Neural cell (in vitro differentiated cells): Measurements from ENCODE around the gene SIT1. TPM values are rescaled to one million over a fixed set of nuclear protein-coding genes. Genes with fewer than 3 reads are reported as not detected.

Experiments used
- H2AFZ ChIP-seq: fragments of 200-600, 300-800 bp; sonication (generic), shearing (Covaris generic); 2 replicates; pipeline ENCODE4 v1.6.0; 2014; ENCODE audit warnings: low read depth, mild to moderate bottlenecking, antibody characterized with exemption, low read length, moderate library complexity
- H3F3A ChIP-seq: fragments of 200-600 bp; shearing (Covaris generic); 2 replicates; pipeline ENCODE4 v1.6.1; 2016; ENCODE audit warnings: mild to moderate bottlenecking, moderate library complexity, mixed read lengths, antibody characterized with exemption, low read length; ENCODE audit not compliant: insufficient read depth, poor library complexity, severe bottlenecking
- H3K27ac ChIP-seq: fragments of 200-600, 300-800 bp; sonication (generic), shearing (Covaris generic); 2 replicates; pipeline ENCODE4 v1.5.1; 2014; ENCODE audit warnings: mild to moderate bottlenecking, low read length, moderate library complexity
- H3K27me3 ChIP-seq: fragments of 300-800, 200-600 bp; sonication (generic), shearing (Covaris generic); 2 replicates; pipeline ENCODE4 v1.6.0; 2014; ENCODE audit warnings: mild to moderate bottlenecking, low read depth, low read length, moderate library complexity; ENCODE audit not compliant: insufficient read depth
- H3K36me3 ChIP-seq: fragments of 300-800, 200-600 bp; sonication (generic), shearing (Covaris generic); 2 replicates; pipeline ENCODE4 v1.5.1; 2014; ENCODE audit warnings: mild to moderate bottlenecking, antibody characterized with exemption, low read length, moderate library complexity; ENCODE audit not compliant: insufficient read depth
- H3K4me2 ChIP-seq: fragments of 300-800, 200-600 bp; sonication (generic), shearing (Covaris generic); 2 replicates; pipeline ENCODE4 v1.6.0; 2014; ENCODE audit warnings: mild to moderate bottlenecking, low read length
- H3K4me3 ChIP-seq: fragments of 300-800, 200-600 bp; sonication (generic), shearing (Covaris generic); 2 replicates; pipeline ENCODE4 v1.5.1; 2014; ENCODE audit warnings: mild to moderate bottlenecking, low read length, moderate library complexity
- H3K79me2 ChIP-seq: fragments of 200-600 bp; shearing (Covaris generic); replicated peaks from 2 replicates; pipeline ENCODE4 v1.6.0; 2014; ENCODE audit warnings: mild to moderate bottlenecking, low read length, moderate library complexity; ENCODE audit not compliant: insufficient read depth
- H3K9ac ChIP-seq: fragments of 300-800, 200-600 bp; sonication (generic), shearing (Covaris generic); 2 replicates; pipeline ENCODE4 v1.6.1; 2016; ENCODE audit warnings: mild to moderate bottlenecking, low read length, mixed read lengths
- H3K9me2 ChIP-seq: fragments of 200-600 bp; shearing (Covaris generic); 2 replicates; pipeline ENCODE4 v1.6.1; 2016; ENCODE audit warnings: mild to moderate bottlenecking, low read length, mixed read lengths; ENCODE audit not compliant: insufficient read depth
- H3K9me3 ChIP-seq: fragments of 200-600, 300-800 bp; sonication (generic), shearing (Covaris generic); 2 replicates; pipeline ENCODE4 v1.6.1; 2016; ENCODE audit warnings: mild to moderate bottlenecking, mixed run types, low read length, moderate library complexity, mixed read lengths
- H4K20me1 ChIP-seq: fragments of 200-600 bp; shearing (Covaris generic); 2 replicates; pipeline ENCODE4 v1.6.1; 2016; ENCODE audit warnings: mild to moderate bottlenecking, mixed run types; ENCODE audit not compliant: insufficient read depth
- EP300 ChIP-seq: fragments of 450-650 bp; conservative IDR thresholded peaks from 2 replicates; pipeline ENCODE4 v1.6.1; 2014; ENCODE audit warnings: antibody characterized with exemption, mild to moderate bottlenecking, moderate library complexity; ENCODE audit not compliant: poor library complexity, severe bottlenecking
- EZH2 ChIP-seq: fragments of 200-600, 300-800 bp; shearing (Covaris generic), sonication (generic); IDR thresholded peaks from 2 replicates; pipeline ENCODE4 v1.6.1; 2014; ENCODE audit warnings: antibody characterized with exemption, low read length, borderline replicate concordance, mild to moderate bottlenecking; ENCODE audit not compliant: insufficient read depth, poor library complexity, severe bottlenecking
- MXI1 ChIP-seq: fragments of 450-650 bp; conservative IDR thresholded peaks from 2 replicates; pipeline ENCODE4 v1.6.1; 2014; ENCODE audit warnings: antibody characterized with exemption, mild to moderate bottlenecking; ENCODE audit not compliant: poor library complexity, severe bottlenecking
- POLR2AphosphoS5 ChIP-seq: IDR thresholded peaks from 2 replicates; pipeline ENCODE4 v1.6.1; 2012
- RAD21 ChIP-seq: fragments of 450-650 bp; conservative IDR thresholded peaks from 2 replicates; pipeline ENCODE4 v1.6.1; 2014; ENCODE audit warnings: antibody characterized with exemption, mild to moderate bottlenecking, moderate library complexity
- SMC3 ChIP-seq: fragments of 450-650 bp; conservative IDR thresholded peaks from 2 replicates; pipeline ENCODE4 v1.6.1; 2014; ENCODE audit warnings: antibody characterized with exemption, mild to moderate bottlenecking, moderate library complexity; ENCODE audit not compliant: poor library complexity
- TAF1 ChIP-seq: IDR thresholded peaks from 2 replicates; pipeline ENCODE4 v1.6.1; 2012; ENCODE audit warnings: low read depth
- polyA plus RNA-seq: library from polyadenylated mRNA; depleted of rRNA; stranded (reverse); fragments of >200 nt; gene quantifications from 2 replicates; pipeline ENCODE4 v1.2.3, GENCODE V29; 2014
- TF ChIP-seq, protein P1 (sequence below): fragments of 450-650 bp; IDR thresholded peaks from 2 replicates; pipeline ENCODE4 v1.5.1; 2014; ENCODE audit warnings: antibody characterized with exemption, mild to moderate bottlenecking, moderate library complexity; ENCODE audit not compliant: poor library complexity, severe bottlenecking
- TF ChIP-seq, protein P2 (sequence below): IDR thresholded peaks from 2 replicates; pipeline ENCODE4 v1.6.1; 2012; ENCODE audit warnings: borderline replicate concordance

SIT1 gene
- polyA plus RNA-seq, 1 donor from 2014 or later, result not detected

DNA sequence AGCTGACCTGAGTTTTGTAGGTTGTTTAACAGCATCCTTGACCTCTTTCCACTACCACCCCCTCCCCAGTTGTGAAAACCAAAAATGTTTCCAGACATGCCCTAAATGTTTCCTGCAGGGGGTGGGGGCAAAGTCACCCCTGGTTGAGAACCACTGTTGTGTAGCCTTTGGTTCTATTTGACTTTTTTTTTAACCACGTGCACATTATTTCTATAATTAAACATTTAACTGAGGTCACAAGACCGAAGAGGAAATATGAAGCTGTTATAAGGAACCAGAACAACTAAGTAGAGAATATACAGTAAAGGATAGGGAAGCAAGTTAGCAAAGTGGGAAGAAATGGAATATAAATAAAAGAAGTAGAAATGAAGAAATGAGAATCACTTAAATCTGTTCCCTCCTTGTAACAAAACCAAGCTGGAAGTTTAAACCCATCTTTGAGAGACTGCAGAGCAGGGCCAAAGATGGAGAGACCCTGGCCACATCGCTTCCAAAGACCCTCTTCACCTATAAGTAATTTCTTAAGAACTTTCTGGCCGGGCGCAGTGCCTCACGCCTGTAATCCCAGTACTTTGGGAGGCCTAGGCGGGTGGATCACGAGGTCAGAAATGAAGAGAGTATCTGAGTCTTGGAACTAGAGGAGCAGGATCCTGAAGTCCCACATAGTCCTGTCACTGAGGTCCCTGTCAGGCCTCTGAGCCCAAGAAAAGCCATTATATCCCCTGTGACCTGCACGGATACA, 14.4 kb downstream of the SIT1 start:
- no peaks in the 10 kb centered on the region for H4K20me1 ChIP-seq
- H3K36me3 ChIP-seq, result no peaks in the 10 kb centered on the region
- no peaks in the 10 kb centered on the region for H3K79me2 ChIP-seq
- H3K4me3 ChIP-seq, result no peak overlapping the region
- no peak overlapping the region for H3K9ac ChIP-seq
- no peaks in the 10 kb centered on the region for H3F3A ChIP-seq
- no peak overlapping the region for H3K4me2 ChIP-seq
- H3K9me2 ChIP-seq, result no peaks in the 10 kb centered on the region
- H3K27me3 ChIP-seq, result no peaks in the 10 kb centered on the region
- H2AFZ ChIP-seq, result no peak overlapping the region
- no peak for TF ChIP-seq MXI1
- TF ChIP-seq, protein P1, sequence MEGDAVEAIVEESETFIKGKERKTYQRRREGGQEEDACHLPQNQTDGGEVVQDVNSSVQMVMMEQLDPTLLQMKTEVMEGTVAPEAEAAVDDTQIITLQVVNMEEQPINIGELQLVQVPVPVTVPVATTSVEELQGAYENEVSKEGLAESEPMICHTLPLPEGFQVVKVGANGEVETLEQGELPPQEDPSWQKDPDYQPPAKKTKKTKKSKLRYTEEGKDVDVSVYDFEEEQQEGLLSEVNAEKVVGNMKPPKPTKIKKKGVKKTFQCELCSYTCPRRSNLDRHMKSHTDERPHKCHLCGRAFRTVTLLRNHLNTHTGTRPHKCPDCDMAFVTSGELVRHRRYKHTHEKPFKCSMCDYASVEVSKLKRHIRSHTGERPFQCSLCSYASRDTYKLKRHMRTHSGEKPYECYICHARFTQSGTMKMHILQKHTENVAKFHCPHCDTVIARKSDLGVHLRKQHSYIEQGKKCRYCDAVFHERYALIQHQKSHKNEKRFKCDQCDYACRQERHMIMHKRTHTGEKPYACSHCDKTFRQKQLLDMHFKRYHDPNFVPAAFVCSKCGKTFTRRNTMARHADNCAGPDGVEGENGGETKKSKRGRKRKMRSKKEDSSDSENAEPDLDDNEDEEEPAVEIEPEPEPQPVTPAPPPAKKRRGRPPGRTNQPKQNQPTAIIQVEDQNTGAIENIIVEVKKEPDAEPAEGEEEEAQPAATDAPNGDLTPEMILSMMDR, result no peak
- TF ChIP-seq, protein P2, sequence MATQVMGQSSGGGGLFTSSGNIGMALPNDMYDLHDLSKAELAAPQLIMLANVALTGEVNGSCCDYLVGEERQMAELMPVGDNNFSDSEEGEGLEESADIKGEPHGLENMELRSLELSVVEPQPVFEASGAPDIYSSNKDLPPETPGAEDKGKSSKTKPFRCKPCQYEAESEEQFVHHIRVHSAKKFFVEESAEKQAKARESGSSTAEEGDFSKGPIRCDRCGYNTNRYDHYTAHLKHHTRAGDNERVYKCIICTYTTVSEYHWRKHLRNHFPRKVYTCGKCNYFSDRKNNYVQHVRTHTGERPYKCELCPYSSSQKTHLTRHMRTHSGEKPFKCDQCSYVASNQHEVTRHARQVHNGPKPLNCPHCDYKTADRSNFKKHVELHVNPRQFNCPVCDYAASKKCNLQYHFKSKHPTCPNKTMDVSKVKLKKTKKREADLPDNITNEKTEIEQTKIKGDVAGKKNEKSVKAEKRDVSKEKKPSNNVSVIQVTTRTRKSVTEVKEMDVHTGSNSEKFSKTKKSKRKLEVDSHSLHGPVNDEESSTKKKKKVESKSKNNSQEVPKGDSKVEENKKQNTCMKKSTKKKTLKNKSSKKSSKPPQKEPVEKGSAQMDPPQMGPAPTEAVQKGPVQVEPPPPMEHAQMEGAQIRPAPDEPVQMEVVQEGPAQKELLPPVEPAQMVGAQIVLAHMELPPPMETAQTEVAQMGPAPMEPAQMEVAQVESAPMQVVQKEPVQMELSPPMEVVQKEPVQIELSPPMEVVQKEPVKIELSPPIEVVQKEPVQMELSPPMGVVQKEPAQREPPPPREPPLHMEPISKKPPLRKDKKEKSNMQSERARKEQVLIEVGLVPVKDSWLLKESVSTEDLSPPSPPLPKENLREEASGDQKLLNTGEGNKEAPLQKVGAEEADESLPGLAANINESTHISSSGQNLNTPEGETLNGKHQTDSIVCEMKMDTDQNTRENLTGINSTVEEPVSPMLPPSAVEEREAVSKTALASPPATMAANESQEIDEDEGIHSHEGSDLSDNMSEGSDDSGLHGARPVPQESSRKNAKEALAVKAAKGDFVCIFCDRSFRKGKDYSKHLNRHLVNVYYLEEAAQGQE, result no peak
- no peak for TF ChIP-seq RAD21
- no peak for TF ChIP-seq TAF1
- no peak for TF ChIP-seq EP300
- no peak for TF ChIP-seq EZH2
- no peak for TF ChIP-seq POLR2AphosphoS5
- TF ChIP-seq SMC3, result no peak
- no peaks in the 10 kb centered on the region for H3K9me3 ChIP-seq
- no peak overlapping the region for H3K27ac ChIP-seq

DNA sequence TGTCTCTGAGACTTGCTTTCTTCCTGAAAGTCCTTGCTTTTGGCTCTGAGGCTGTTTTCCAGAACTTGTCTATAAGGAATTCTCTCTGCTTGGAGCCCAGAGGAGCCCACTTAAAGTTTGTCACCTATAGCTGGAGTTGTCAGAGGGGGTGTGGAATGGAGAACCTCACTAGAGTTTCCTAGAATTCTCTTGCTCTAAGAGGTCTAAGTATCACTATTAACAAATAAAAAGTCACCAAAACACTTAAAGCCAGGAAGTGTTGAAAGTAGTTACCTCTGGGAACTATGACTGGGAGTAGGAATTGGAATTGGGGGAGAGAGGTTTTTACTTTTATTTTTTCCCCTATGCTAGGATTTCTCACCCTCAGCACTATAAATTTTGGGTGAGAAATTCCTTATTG, 15.0 kb downstream of the SIT1 start:
- H4K20me1 ChIP-seq, result no peaks in the 10 kb centered on the region
- no peak overlapping the region for H3K9ac ChIP-seq
- H3K27me3 ChIP-seq, result no peaks in the 10 kb centered on the region
- no peak overlapping the region for H3K4me3 ChIP-seq
- H3F3A ChIP-seq, result no peaks in the 10 kb centered on the region
- H3K36me3 ChIP-seq, result no peaks in the 10 kb centered on the region
- no peak for TF ChIP-seq POLR2AphosphoS5
- TF ChIP-seq, protein P2, result no peak
- TF ChIP-seq, protein P1, result no peak
- no peak for TF ChIP-seq EZH2
- TF ChIP-seq EP300, result no peak
- no peak for TF ChIP-seq MXI1
- TF ChIP-seq SMC3, result no peak
- no peak for TF ChIP-seq RAD21
- no peak for TF ChIP-seq TAF1
- H3K79me2 ChIP-seq, result no peaks in the 10 kb centered on the region
- no peak overlapping the region for H3K27ac ChIP-seq
- no peaks in the 10 kb centered on the region for H3K9me2 ChIP-seq
- no peaks in the 10 kb centered on the region for H3K9me3 ChIP-seq
- no peak overlapping the region for H3K4me2 ChIP-seq
- H2AFZ ChIP-seq, result no peak overlapping the region
